ENCODE data around the gene ERLIN1.

DNA sequence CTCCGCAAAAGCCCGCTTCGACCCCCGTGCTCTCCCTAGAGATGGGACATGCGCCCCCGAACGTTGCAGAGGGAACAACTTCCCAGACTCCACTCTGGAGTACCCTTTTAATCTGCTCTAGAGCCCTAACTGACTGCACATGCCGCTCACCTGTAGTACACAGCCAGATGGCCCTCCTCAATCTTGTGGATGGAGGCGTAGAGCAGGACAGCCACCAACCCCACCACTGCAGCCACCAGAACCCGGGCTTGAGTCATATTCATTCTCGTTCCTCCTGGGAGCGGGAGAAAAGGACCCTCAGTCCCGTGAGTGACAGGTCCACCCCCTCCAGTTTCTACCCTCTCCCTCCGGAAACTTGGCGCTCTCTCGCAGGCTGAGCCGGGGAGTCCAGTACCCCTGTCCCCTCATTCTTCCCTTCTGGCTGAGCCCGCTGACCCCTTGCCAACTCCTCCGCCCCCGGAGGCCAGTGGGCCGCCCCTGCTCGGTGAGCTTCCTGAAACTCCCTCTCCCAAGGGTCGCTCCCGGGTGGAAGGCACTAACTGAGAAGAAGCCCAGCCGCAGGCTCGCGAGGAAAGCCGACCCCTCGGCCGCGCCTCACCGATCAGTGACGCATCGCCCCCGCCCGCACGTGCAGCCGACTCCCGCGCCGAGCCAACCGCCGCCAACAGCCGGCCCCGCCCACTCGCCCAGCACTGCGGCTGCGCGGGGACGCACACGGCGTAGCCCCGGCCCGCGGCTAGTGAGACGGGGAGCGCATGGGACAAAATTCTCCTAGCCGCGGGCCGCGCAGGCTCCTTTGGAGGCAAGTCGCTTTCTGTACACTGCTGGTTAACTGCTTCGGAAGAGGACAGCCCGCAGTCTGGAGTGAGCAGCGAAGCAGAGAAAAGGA is at the start of gene ERLIN1:
- TF ChIP-seq TAF1 (IDR thresholded peaks at IDR 0.05; ENCODE audit: borderline replicate concordance, low read depth, low read length), result peak; percentile 79; the same call in 1 of the 2 replicates
- TF ChIP-seq POLR2A (IDR thresholded peaks at IDR 0.05; ENCODE audit: low read depth, low read length), result peak; percentile 82
- peak; percentile 88 for TF ChIP-seq POLR2AphosphoS5 (IDR thresholded peaks at IDR 0.05; ENCODE audit: low read depth, low read length)
